ENCODE results near the gene UBE2S.
"Not testable (repeated sequence)": the region's sequence is repeated elsewhere in the genome, so short reads cannot be mapped to it uniquely, and the experiment has no call there.

UBE2S gene

GRCh38 chr19:55424518-55424917, 16.9 kb upstream of the UBE2S start:
- peaks cover 7 to 8% of the 10 kb centered on the region in 2 donors for H3K27me3 ChIP-seq (ENCODE audit: control insufficient read depth in 1 of 2, insufficient read depth in 2 of 2, low read length in 2 of 2)
- no peaks in the 10 kb centered on the region for H3K9me3 ChIP-seq (ENCODE audit: control insufficient read depth in 1 of 2, low read length in 2 of 2)
- H3K9ac ChIP-seq (ENCODE audit: low read depth in 1 of 2, low read length in 2 of 2), result no peak overlapping the region
- H3K4me3 ChIP-seq (ENCODE audit: low read depth in 1 of 2, low read length in 2 of 2), result no peak overlapping the region
- no peaks in the 10 kb centered on the region for H3K36me3 ChIP-seq (ENCODE audit: control insufficient read depth in 1 of 2, insufficient read depth in 2 of 2, low read length in 2 of 2)
- H3K27ac ChIP-seq (ENCODE audit: low read depth, low read length), result no peak overlapping the region
- H3K4me1 ChIP-seq (ENCODE audit: control insufficient read depth in 1 of 2, insufficient read depth in 2 of 2, low read length in 2 of 2), result no peaks in the 10 kb centered on the region

GRCh38 chr19:55423225-55424005, 15.8 kb upstream of the UBE2S start:
- Histone ChIP-seq H3K4me3 (ENCODE audit: low read depth in 1 of 2, low read length in 2 of 2) (no peak overlapping the region), H3K27ac (ENCODE audit: low read depth, low read length) (no peak overlapping the region), H3K36me3 (ENCODE audit: control insufficient read depth in 1 of 2, insufficient read depth in 2 of 2, low read length in 2 of 2) (no peaks in the 10 kb centered on the region), H3K9ac (ENCODE audit: low read depth in 1 of 2, low read length in 2 of 2) (no peak overlapping the region), H3K4me1 (ENCODE audit: control insufficient read depth in 1 of 2, insufficient read depth in 2 of 2, low read length in 2 of 2) (no peaks in the 10 kb centered on the region), H3K9me3 (ENCODE audit: control insufficient read depth in 1 of 2, low read length in 2 of 2) (no peaks in the 10 kb centered on the region), H3K27me3 (ENCODE audit: control insufficient read depth in 1 of 2, insufficient read depth in 2 of 2, low read length in 2 of 2) (peaks cover under 1 to 2% of the 10 kb centered on the region in 2 donors)

DNA sequence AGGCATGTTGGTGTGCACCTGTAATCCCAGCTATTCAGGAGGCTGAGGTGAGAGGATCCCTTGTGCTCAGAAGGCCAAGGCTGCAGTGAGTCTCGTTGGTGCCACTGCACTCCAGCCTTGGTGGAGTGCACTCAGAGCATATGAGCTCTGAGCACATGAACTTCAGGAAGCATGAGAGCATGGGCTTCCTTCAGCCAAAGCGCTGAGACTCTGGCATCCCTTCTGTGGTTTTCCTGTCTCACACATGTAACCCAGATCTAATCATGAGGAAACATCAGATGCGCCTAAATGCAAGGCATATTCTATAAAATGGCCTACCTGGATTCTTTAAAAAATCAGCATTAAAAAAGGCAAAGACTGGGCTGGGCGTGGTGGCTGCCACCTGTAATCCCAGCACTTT, 13.7 kb upstream of the UBE2S start:
- not testable (repeated sequence) for H3K27ac ChIP-seq (ENCODE audit: low read depth, low read length); H3K9me3 ChIP-seq (ENCODE audit: control insufficient read depth in 1 of 2, low read length in 2 of 2)

DNA sequence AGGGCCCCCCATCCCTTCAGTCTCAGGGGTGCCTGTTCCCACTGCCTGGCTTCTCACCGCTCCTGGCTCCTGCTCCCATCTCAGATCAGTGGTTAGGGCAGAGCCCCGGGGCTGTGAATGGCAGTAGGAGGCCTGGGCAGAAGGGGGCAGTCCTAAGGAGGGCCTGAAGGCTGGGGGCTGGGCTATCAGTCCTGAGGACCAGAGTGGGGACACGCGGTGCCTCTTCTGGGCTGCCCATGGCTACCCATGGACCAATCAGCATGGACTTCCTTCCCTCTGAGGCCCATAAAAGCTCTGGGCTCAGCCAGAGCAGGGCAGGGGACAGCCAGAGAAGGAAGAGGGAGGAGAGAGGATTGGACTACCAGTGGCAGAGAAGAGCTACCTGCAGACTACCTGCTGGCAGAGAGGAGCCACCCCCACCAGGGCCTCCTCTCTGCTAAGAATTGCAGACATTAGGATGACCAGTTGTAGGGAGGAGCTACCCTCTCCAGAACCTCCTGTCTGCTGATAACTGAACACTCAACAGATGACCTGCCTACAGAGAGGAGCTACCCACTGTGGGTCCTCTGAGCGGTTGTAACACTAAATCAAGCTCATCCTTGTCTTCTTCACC, 12.1 kb upstream of the UBE2S start:
- peaks cover 0 to 2% of the 10 kb centered on the region in 2 donors for H3K4me1 ChIP-seq (ENCODE audit: control insufficient read depth in 1 of 2, insufficient read depth in 2 of 2, low read length in 2 of 2)
- H3K36me3 ChIP-seq (ENCODE audit: control insufficient read depth in 1 of 2, insufficient read depth in 2 of 2, low read length in 2 of 2), result no peaks in the 10 kb centered on the region
- no peaks in the 10 kb centered on the region for H3K9me3 ChIP-seq (ENCODE audit: control insufficient read depth in 1 of 2, low read length in 2 of 2)
- H3K27me3 ChIP-seq (ENCODE audit: control insufficient read depth in 1 of 2, insufficient read depth in 2 of 2, low read length in 2 of 2), result no peaks in the 10 kb centered on the region
- no peak overlapping the region for H3K27ac ChIP-seq (ENCODE audit: low read depth, low read length)
- no peak overlapping the region for H3K9ac ChIP-seq (ENCODE audit: low read depth in 1 of 2, low read length in 2 of 2)
- no peak overlapping the region for H3K4me3 ChIP-seq (ENCODE audit: low read depth in 1 of 2, low read length in 2 of 2)

More for the DNA sequence above, 13.7 kb upstream of the UBE2S start:
- H3K36me3 ChIP-seq (ENCODE audit: control insufficient read depth in 1 of 2, insufficient read depth in 2 of 2, low read length in 2 of 2); H3K9ac ChIP-seq (ENCODE audit: low read depth in 1 of 2, low read length in 2 of 2); H3K4me3 ChIP-seq (ENCODE audit: low read depth in 1 of 2, low read length in 2 of 2); H3K27me3 ChIP-seq (ENCODE audit: control insufficient read depth in 1 of 2, insufficient read depth in 2 of 2, low read length in 2 of 2); H3K4me1 ChIP-seq (ENCODE audit: control insufficient read depth in 1 of 2, insufficient read depth in 2 of 2, low read length in 2 of 2): not testable (repeated sequence)

DNA sequence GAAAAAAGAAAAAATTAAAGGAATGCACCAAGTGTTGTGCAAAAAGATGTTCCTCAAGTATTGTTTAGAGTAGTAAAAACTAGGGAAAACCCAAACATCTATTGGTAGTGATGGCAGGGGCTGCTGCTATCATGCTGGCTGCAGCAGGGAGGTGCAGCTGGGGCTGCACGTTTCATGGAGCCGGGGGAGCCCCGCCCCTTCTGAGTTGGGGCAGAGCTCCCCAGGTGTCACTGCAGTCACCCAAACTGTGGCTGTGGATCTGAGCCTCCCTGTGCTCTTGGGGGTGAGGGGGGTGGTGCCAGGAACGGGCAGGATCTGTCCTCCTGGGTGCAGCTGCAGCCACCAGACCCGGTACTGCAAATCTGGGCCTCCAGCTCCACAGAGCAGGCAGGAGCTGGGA, 11.5 kb upstream of the UBE2S start:
- no peak overlapping the region for H3K9ac ChIP-seq (ENCODE audit: low read depth in 1 of 2, low read length in 2 of 2)
- no peaks in the 10 kb centered on the region for H3K36me3 ChIP-seq (ENCODE audit: control insufficient read depth in 1 of 2, insufficient read depth in 2 of 2, low read length in 2 of 2)

DNA sequence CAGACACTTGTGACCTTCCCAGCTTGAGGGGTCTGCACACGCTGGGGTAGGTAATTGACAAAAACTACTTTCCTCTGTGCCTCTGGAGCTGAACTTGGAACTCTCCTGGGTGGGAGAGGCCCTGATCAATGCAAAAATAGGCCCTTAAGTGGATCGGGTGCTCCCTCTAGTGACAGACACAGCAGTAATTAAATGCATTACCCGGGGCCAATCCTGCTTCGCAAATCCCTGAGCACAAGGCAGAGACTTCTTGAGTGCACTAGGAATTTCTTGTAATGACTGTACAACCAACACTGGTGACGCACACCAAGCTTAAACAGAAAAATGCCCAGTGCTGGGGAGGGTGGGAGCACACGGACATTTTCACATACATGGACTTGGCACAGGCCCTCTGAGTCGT, 10.6 kb upstream of the UBE2S start:
- Histone ChIP-seq H3K4me1 (ENCODE audit: control insufficient read depth in 1 of 2, insufficient read depth in 2 of 2, low read length in 2 of 2) (peaks cover 0 to 2% of the 10 kb centered on the region in 2 donors), H3K27me3 (ENCODE audit: control insufficient read depth in 1 of 2, insufficient read depth in 2 of 2, low read length in 2 of 2) (no peaks in the 10 kb centered on the region), H3K36me3 (ENCODE audit: control insufficient read depth in 1 of 2, insufficient read depth in 2 of 2, low read length in 2 of 2) (no peaks in the 10 kb centered on the region), H3K9me3 (ENCODE audit: control insufficient read depth in 1 of 2, low read length in 2 of 2) (no peaks in the 10 kb centered on the region), H3K27ac (ENCODE audit: low read depth, low read length) (no peak overlapping the region), H3K4me3 (ENCODE audit: low read depth in 1 of 2, low read length in 2 of 2) (no peak overlapping the region), H3K9ac (ENCODE audit: low read depth in 1 of 2, low read length in 2 of 2) (no peak overlapping the region)

More for the DNA sequence above, 11.5 kb upstream of the UBE2S start:
- no peak overlapping the region for H3K4me3 ChIP-seq (ENCODE audit: low read depth in 1 of 2, low read length in 2 of 2)
- H3K27me3 ChIP-seq (ENCODE audit: control insufficient read depth in 1 of 2, insufficient read depth in 2 of 2, low read length in 2 of 2), result no peaks in the 10 kb centered on the region
- no peak overlapping the region for H3K27ac ChIP-seq (ENCODE audit: low read depth, low read length)
- H3K4me1 ChIP-seq (ENCODE audit: control insufficient read depth in 1 of 2, insufficient read depth in 2 of 2, low read length in 2 of 2), result peaks cover 0 to 2% of the 10 kb centered on the region in 2 donors
- H3K9me3 ChIP-seq (ENCODE audit: control insufficient read depth in 1 of 2, low read length in 2 of 2), result no peaks in the 10 kb centered on the region

GRCh38 chr19:55410168-55410567, 2.6 kb upstream of the UBE2S start:
- no peaks in the 10 kb centered on the region for H3K9me3 ChIP-seq (ENCODE audit: control insufficient read depth in 1 of 2, low read length in 2 of 2)
- H3K27me3 ChIP-seq (ENCODE audit: control insufficient read depth in 1 of 2, insufficient read depth in 2 of 2, low read length in 2 of 2), result no peaks in the 10 kb centered on the region
- H3K4me3 ChIP-seq (ENCODE audit: low read depth in 1 of 2, low read length in 2 of 2), result no peak overlapping the region
- no peak overlapping the region for H3K9ac ChIP-seq (ENCODE audit: low read depth in 1 of 2, low read length in 2 of 2)
- peaks cover 5 to 13% of the 10 kb centered on the region in 2 donors for H3K36me3 ChIP-seq (ENCODE audit: control insufficient read depth in 1 of 2, insufficient read depth in 2 of 2, low read length in 2 of 2)
- H3K4me1 ChIP-seq (ENCODE audit: control insufficient read depth in 1 of 2, insufficient read depth in 2 of 2, low read length in 2 of 2), result peaks cover 15 to 22% of the 10 kb centered on the region in 2 donors
- no peak overlapping the region for H3K27ac ChIP-seq (ENCODE audit: low read depth, low read length)

- not testable (repeated sequence) for H3K27me3 ChIP-seq (ENCODE audit: control insufficient read depth in 1 of 2, insufficient read depth in 2 of 2, low read length in 2 of 2); H3K4me3 ChIP-seq (ENCODE audit: low read depth in 1 of 2, low read length in 2 of 2); H3K9me3 ChIP-seq (ENCODE audit: control insufficient read depth in 1 of 2, low read length in 2 of 2); H3K9ac ChIP-seq (ENCODE audit: low read depth in 1 of 2, low read length in 2 of 2); H3K27ac ChIP-seq (ENCODE audit: low read depth, low read length)
- peaks cover 15 to 22% of the 10 kb centered on the region in 2 donors for H3K4me1 ChIP-seq (ENCODE audit: control insufficient read depth in 1 of 2, insufficient read depth in 2 of 2, low read length in 2 of 2)
- peaks cover 6 to 15% of the 10 kb centered on the region in 2 donors for H3K36me3 ChIP-seq (ENCODE audit: control insufficient read depth in 1 of 2, insufficient read depth in 2 of 2, low read length in 2 of 2)
Measured at GRCh38 chr19:55409179-55409578, 1.6 kb upstream of the UBE2S start.

DNA sequence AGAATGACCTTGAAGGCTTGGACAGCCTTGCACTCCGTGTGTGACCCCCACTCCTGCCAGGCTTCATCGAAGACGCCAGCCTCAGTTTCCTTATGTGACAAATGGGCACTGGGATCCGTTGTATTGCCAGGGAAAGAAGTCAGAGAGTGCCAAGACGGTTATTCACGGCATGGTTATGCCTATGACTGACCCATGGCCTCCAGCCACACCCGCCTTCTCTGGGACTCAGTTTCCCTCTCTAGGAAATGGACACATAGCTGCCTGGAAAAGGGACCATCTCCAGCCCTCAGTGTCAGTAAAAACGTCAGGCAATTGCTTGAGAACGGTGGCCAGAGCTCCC, 915 bp upstream of the UBE2S start:
- Histone ChIP-seq H3K4me3 (ENCODE audit: low read depth in 1 of 2, low read length in 2 of 2) (peak overlapping the region; percentile 78 to 84), H3K9ac (ENCODE audit: low read depth in 1 of 2, low read length in 2 of 2) (peak overlapping the region; percentile 42 to 80), H3K4me1 (ENCODE audit: control insufficient read depth in 1 of 2, insufficient read depth in 2 of 2, low read length in 2 of 2) (peaks cover 15 to 22% of the 10 kb centered on the region in 2 donors), H3K36me3 (ENCODE audit: control insufficient read depth in 1 of 2, insufficient read depth in 2 of 2, low read length in 2 of 2) (peaks cover 8 to 19% of the 10 kb centered on the region in 2 donors), H3K27me3 (ENCODE audit: control insufficient read depth in 1 of 2, insufficient read depth in 2 of 2, low read length in 2 of 2) (no peaks in the 10 kb centered on the region), H3K27ac (ENCODE audit: low read depth, low read length) (peak overlapping the region; percentile 82), H3K9me3 (ENCODE audit: control insufficient read depth in 1 of 2, low read length in 2 of 2) (no peaks in the 10 kb centered on the region)

DNA sequence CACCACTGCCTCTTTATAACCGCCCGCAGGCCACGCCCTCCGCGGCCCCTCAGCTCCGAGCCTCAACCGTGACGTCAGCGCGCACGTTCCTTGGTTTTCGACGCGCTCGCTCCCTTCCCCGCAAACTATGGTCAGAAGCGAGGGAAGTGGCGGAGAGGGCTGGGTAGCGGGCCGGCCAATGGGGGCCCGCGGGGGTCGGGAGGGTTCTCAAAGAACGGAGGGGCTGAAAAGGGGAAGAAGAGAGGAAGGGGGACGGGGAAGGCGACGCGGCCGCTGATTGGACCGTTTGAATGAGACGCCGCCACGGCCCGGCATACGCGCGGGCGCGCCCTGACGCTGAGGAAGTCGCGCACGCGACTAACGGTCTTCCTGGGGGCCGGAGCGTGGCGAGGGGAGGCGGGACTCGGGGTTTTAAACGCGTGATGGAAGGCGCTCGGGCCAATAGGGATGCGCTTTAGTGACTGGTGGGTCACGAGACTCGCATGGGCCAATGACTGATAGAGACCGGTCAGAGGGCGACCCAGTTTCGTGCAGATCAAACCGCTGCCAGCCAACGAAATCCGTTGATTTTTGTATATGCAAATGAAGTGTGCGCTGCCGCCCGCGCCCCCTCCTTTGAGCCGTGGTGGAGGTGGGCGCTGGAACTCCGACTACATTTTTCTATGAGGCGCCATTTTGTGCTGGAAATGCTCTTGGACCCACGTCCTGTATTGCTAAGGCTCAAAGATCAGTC, 378 bp upstream of the UBE2S start:
- Histone ChIP-seq H3K9ac (ENCODE audit: low read depth in 1 of 2, low read length in 2 of 2) (peak overlapping the region; percentile 42 to 80), H3K9me3 (ENCODE audit: control insufficient read depth in 1 of 2, low read length in 2 of 2) (no peaks in the 10 kb centered on the region), H3K27ac (ENCODE audit: low read depth, low read length) (peak overlapping the region; percentile 99), H3K27me3 (ENCODE audit: control insufficient read depth in 1 of 2, insufficient read depth in 2 of 2, low read length in 2 of 2) (no peaks in the 10 kb centered on the region), H3K4me3 (ENCODE audit: low read depth in 1 of 2, low read length in 2 of 2) (peak overlapping the region; percentile 78 to 84), H3K36me3 (ENCODE audit: control insufficient read depth in 1 of 2, insufficient read depth in 2 of 2, low read length in 2 of 2) (peaks cover 11 to 24% of the 10 kb centered on the region in 2 donors), H3K4me1 (ENCODE audit: control insufficient read depth in 1 of 2, insufficient read depth in 2 of 2, low read length in 2 of 2) (peaks cover 15 to 22% of the 10 kb centered on the region in 2 donors)
